H1 (cell line): Measurements from ENCODE around the gene ABCB10. TPM values are rescaled to one million over a fixed set of nuclear protein-coding genes. Genes with fewer than 3 reads are reported as not detected.

ENCODE experiments used
- ASH2L ChIP-seq: fragments of 200-600, 300-600 bp; sonication (generic); IDR thresholded peaks from one replicate; pipeline ENCODE4 v1.7.1; 2017; ENCODE audit warnings: low read length
- BACH1 ChIP-seq: IDR thresholded peaks from 2 replicates; pipeline ENCODE4 v1.6.1; 2012; ENCODE audit warnings: low read length, improper control_type of control experiment
- BRCA1 ChIP-seq: IDR thresholded peaks from 2 replicates; pipeline ENCODE4 v1.6.1; 2012; ENCODE audit warnings: low read depth, low read length, improper control_type of control experiment
- CHD1 ChIP-seq: IDR thresholded peaks from 2 replicates; pipeline ENCODE4 v1.6.1; 2012; ENCODE audit warnings: low read depth, low read length, improper control_type of control experiment
- CHD2 ChIP-seq: IDR thresholded peaks from 2 replicates; pipeline ENCODE4 v1.6.1; 2012; ENCODE audit warnings: low read length, improper control_type of control experiment
- E2F6 ChIP-seq: IDR thresholded peaks from 2 replicates; pipeline ENCODE4 v1.6.1; 2012; ENCODE audit warnings: inconsistent platforms
- EGR1 ChIP-seq: IDR thresholded peaks from 2 replicates; pipeline ENCODE4 v1.6.1; 2011; ENCODE audit warnings: low read depth, low read length, borderline replicate concordance
- EZH2 ChIP-seq: fragments of 200-600 bp; sonication (generic); IDR thresholded peaks from 2 replicates; pipeline ENCODE4 v1.7.1; 2012; ENCODE audit warnings: low read depth, mild to moderate bottlenecking, moderate library complexity, low read length, inconsistent platforms; ENCODE audit not compliant: severe bottlenecking
- HDAC2 ChIP-seq, 2 experiments: fragments of 300-600 bp in 1 of 2; sonication (generic) in 1 of 2; IDR thresholded peaks; 2 replicates each; pipeline ENCODE4 v1.6.1; 2011 to 2012; ENCODE audit warnings: low read depth in 2 of 2, low read length in 2 of 2, mild to moderate bottlenecking in 2 of 2, moderate library complexity in 2 of 2, borderline replicate concordance in 1 of 2, inconsistent platforms in 1 of 2
- HDAC6 ChIP-seq: IDR thresholded peaks from one replicate; pipeline ENCODE4 v1.7.1; 2012; ENCODE audit warnings: low read depth, mild to moderate bottlenecking, inconsistent platforms, low read length, moderate library complexity
- JUN ChIP-seq: IDR thresholded peaks from 2 replicates; pipeline ENCODE4 v1.6.1; 2011; ENCODE audit warnings: low read depth, mild to moderate bottlenecking, improper control_type of control experiment, low read length
- KDM1A ChIP-seq: fragments of 200-600, 300-600 bp; sonication (generic); IDR thresholded peaks from 2 replicates; pipeline ENCODE4 v1.7.1; 2016; ENCODE audit warnings: mild to moderate bottlenecking, low read length, borderline replicate concordance
- NRF1 ChIP-seq: IDR thresholded peaks from 2 replicates; pipeline ENCODE4 v1.6.1; 2011; ENCODE audit warnings: mild to moderate bottlenecking, low read depth, low read length, improper control_type of control experiment
- PHF8 ChIP-seq: fragments of 200-600 bp; sonication (generic); conservative IDR thresholded peaks from 2 replicates; pipeline ENCODE4 v1.7.1; 2012; ENCODE audit warnings: low read depth, mild to moderate bottlenecking, inconsistent platforms, low read length, moderate library complexity
- SP4 ChIP-seq: IDR thresholded peaks from 2 replicates; pipeline ENCODE4 v1.6.1; 2012; ENCODE audit warnings: low read length, inconsistent platforms
- TBP ChIP-seq: IDR thresholded peaks from 2 replicates; pipeline ENCODE4 v1.6.1; 2011; ENCODE audit warnings: low read depth, low read length, improper control_type of control experiment
- TCF12 ChIP-seq: IDR thresholded peaks from 2 replicates; pipeline ENCODE4 v1.6.1; 2011; ENCODE audit warnings: low read depth, mild to moderate bottlenecking, low read length
- polyA plus RNA-seq, 7 experiments: library from polyadenylated mRNA; depleted of rRNA in 3 of 7; stranded (reverse) in 5 of 7; unstranded in 2 of 7; fragments of >200 nt in 5 of 7; fragments of 200-250 nt in 2 of 7; gene quantifications; 1 replicate in 5 of 7; 2 replicates in 1 of 7; 4 replicates in 1 of 7; pipeline versions ENCODE4 v1.2.1 to v1.2.3, GENCODE V29; 2011 to 2013; ENCODE audit warnings: missing spikeins in 2 of 7, mixed read lengths in 2 of 7
- total RNA-seq: library from RNA; stranded (reverse); fragmentation: NEBNext Ultra II Directional; extraction: Animal tissue kit (Norgen Biotek cat#: 25700); gene quantifications from 2 replicates; pipeline ENCODE4 v1.2.1, GENCODE V29; 2021
- TF ChIP-seq, protein P1 (sequence below): IDR thresholded peaks from 2 replicates; pipeline ENCODE4 v1.6.1; 2012; ENCODE audit warnings: inconsistent platforms
- TF ChIP-seq, protein P2 (sequence below), 3 experiments: IDR thresholded peaks; 1 replicate in 2 of 3; 2 replicates in 1 of 3; pipeline versions ENCODE4 v1.5.1 to v1.6.1; 2011; ENCODE audit warnings: low read length in 3 of 3, mild to moderate bottlenecking in 3 of 3, inconsistent platforms in 2 of 3, low read depth in 1 of 3, moderate library complexity in 1 of 3; ENCODE audit not compliant: insufficient read depth in 1 of 3; ENCODE audit errors: control extremely low read depth in 1 of 3

The ABCB10 gene
- total and polyA plus RNA-seq, 2 of the 8 experiments (the other 6 are each of a cell fraction or from before 2014, with no cell fraction given): 3.6 to 11.9 TPM

- TF ChIP-seq HDAC6 (no peak), BRCA1 (0 out of 2 replicates have a peak, but pooled peaks have one; percentile 21), PHF8 (peak; percentile 43), TCF12 (0 out of 2 replicates have a peak, but pooled peaks have one; percentile 58), JUN (no peak), CHD1 (no peak), EZH2 (peak; percentile 38), EGR1 (peak; percentile 74), NRF1 (peak; percentile 91), TBP (peak; percentile 47; the same call in 1 of the 2 replicates), SP4 (peak; percentile 81), HDAC2 (IDR thresholded peaks at IDR 0.05; ENCODE audit: borderline replicate concordance in 1 of 2, low read depth in 2 of 2, low read length in 2 of 2) (peak; percentile 49 to 94; a peak in 3 of 4 replicates), KDM1A (peak; percentile 10; the same call in 1 of the 2 replicates), BACH1 (0 out of 2 replicates have a peak, but pooled peaks have one; percentile 4), E2F6 (peak; percentile 49; the same call in 1 of the 2 replicates), CHD2 (no peak), ASH2L (peak; percentile 73)
- TF ChIP-seq, protein P1, sequence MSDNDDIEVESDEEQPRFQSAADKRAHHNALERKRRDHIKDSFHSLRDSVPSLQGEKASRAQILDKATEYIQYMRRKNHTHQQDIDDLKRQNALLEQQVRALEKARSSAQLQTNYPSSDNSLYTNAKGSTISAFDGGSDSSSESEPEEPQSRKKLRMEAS: peak; percentile 91
- TF ChIP-seq, protein P2, sequence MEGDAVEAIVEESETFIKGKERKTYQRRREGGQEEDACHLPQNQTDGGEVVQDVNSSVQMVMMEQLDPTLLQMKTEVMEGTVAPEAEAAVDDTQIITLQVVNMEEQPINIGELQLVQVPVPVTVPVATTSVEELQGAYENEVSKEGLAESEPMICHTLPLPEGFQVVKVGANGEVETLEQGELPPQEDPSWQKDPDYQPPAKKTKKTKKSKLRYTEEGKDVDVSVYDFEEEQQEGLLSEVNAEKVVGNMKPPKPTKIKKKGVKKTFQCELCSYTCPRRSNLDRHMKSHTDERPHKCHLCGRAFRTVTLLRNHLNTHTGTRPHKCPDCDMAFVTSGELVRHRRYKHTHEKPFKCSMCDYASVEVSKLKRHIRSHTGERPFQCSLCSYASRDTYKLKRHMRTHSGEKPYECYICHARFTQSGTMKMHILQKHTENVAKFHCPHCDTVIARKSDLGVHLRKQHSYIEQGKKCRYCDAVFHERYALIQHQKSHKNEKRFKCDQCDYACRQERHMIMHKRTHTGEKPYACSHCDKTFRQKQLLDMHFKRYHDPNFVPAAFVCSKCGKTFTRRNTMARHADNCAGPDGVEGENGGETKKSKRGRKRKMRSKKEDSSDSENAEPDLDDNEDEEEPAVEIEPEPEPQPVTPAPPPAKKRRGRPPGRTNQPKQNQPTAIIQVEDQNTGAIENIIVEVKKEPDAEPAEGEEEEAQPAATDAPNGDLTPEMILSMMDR (IDR thresholded peaks at IDR 0.05; ENCODE audit: control extremely low read depth in 1 of 3, insufficient read depth in 1 of 3, low read depth in 1 of 3, low read length in 3 of 3): peak; percentile 82 to 91 (median 88)
Measured at GRCh38 chr1:229558460-229559335, at the start of gene ABCB10 (continued).
